Lung (tissue), 12 donors: ENCODE measurements around the gene EBF3. TPM values are rescaled to one million over a fixed set of nuclear protein-coding genes. Genes with fewer than 3 reads are reported as not detected.

Source experiments
- ATAC-seq: fragments of 200-7000 bp; cut with Tn5 transposase; one replicate; pipeline ENCODE4 v1.9.1; 2020; ENCODE audit warnings: moderate number of reproducible peaks; ENCODE audit not compliant: insufficient read depth, low FRiP score
- DNase-seq, 3 donors: peaks; one replicate each; pipeline ENCODE4 v3.0.0-alpha.2; 2013 to 2017
- H3K27ac ChIP-seq, 2 donors: one replicate each; pipeline ENCODE4 v1.5.1; 2013; ENCODE audit warnings: mild to moderate bottlenecking in 2 of 2, moderate library complexity in 2 of 2, control low read depth in 1 of 2, inconsistent platforms in 1 of 2, low read depth in 1 of 2, low read length in 1 of 2
- H3K27me3 ChIP-seq, 3 donors: one replicate each; pipeline ENCODE4 v1.5.1; 2013; ENCODE audit warnings: low read length in 2 of 3; ENCODE audit not compliant: control insufficient read depth in 3 of 3, insufficient read depth in 3 of 3
- H3K36me3 ChIP-seq, 4 donors: one replicate each; pipeline ENCODE4 v1.5.1; 2013; ENCODE audit warnings: low read length in 4 of 4, mild to moderate bottlenecking in 1 of 4, moderate library complexity in 1 of 4; ENCODE audit not compliant: control insufficient read depth in 4 of 4, insufficient read depth in 4 of 4
- H3K4me1 ChIP-seq, 5 donors: one replicate each; pipeline ENCODE4 v1.5.1; 2013; ENCODE audit warnings: low read length in 5 of 5, mild to moderate bottlenecking in 2 of 5, moderate library complexity in 1 of 5; ENCODE audit not compliant: control insufficient read depth in 5 of 5, insufficient read depth in 5 of 5
- H3K4me3 ChIP-seq: one replicate; pipeline ENCODE4 v1.5.1; 2013; ENCODE audit warnings: mild to moderate bottlenecking, control low read depth, moderate library complexity
- H3K9ac ChIP-seq, 2 donors: one replicate each; pipeline ENCODE4 v1.5.1; 2013; ENCODE audit warnings: low read length in 2 of 2, control low read depth in 1 of 2; ENCODE audit not compliant: insufficient read depth in 1 of 2
- H3K9me3 ChIP-seq, 4 donors: one replicate each; pipeline ENCODE4 v1.5.1; 2013; ENCODE audit warnings: low read length in 3 of 4, mild to moderate bottlenecking in 1 of 4, moderate library complexity in 1 of 4; ENCODE audit not compliant: control insufficient read depth in 4 of 4, insufficient read depth in 3 of 4
- WGBS, 2 donors: extraction: QIAGEN DNeasy Blood & Tissue Kit; methylation state at CpG; one replicate each; pipeline ENCODE4 v1.1.7; 2013; 5-methylcytosine and 5-hydroxymethylcytosine counted together
- polyA plus RNA-seq, 2 donors: library from polyadenylated mRNA; stranded (reverse); fragments of 200-250 nt; gene quantifications; one replicate each; pipeline ENCODE4 v1.2.1, GENCODE V29; 2013
- total RNA-seq, 2 donors: library from RNA; depleted of rRNA in 1 of 2; stranded (reverse); fragments of >200 nt in 1 of 2; gene quantifications; one replicate each; pipeline ENCODE4 v1.2.1, GENCODE V29; 2014 to 2021
- TF ChIP-seq, protein P1 (sequence below): IDR thresholded peaks from 2 replicates; pipeline ENCODE4 v1.5.1; 2012; ENCODE audit warnings: mild to moderate bottlenecking; ENCODE audit errors: control extremely low read depth, extremely low read depth
- donor health status: control.
- donor health status: control.
- donor health status: Bipolar disorder and iron deficiency.
- donor health status: healthy.
- donor health status: DM: yes; HTN: yes; CAD: no.

The EBF3 gene
- total and polyA plus RNA-seq, 4 donors = 0.06 to 1.1 (median 0.08) TPM; not detected in 1

DNA sequence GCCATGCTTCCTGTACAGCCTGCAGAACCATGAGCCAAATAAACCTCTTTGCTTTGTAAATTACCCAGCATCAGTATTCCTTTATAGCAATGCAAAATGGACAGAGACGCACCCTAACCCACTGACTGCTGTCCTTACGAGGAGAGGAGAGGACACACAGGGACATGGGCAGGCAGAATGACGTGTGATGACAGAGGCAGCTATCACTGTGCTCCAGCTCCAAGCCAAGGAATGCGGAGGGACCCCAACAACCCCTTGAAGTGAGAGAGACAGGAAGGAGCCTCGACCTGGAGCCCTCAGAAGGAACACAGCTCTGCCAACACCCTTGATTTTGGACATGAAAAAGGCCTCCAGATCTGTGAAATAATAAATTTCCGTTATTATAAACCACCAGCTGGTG is 46.6 kb upstream of the EBF3 start:
- Histone ChIP-seq H3K9me3 (no peaks in the 10 kb centered on the region), H3K27me3 (peaks cover 0 to 13% (median 0%) of the 10 kb centered on the region in 3 donors), H3K4me3 (no peak overlapping the region), H3K4me1 (peaks cover 0 to 10% (median 0%) of the 10 kb centered on the region in 5 donors), H3K9ac (no peak overlapping the region), H3K27ac (no peak overlapping the region), H3K36me3 (no peaks in the 10 kb centered on the region)
- TF ChIP-seq, protein P1, sequence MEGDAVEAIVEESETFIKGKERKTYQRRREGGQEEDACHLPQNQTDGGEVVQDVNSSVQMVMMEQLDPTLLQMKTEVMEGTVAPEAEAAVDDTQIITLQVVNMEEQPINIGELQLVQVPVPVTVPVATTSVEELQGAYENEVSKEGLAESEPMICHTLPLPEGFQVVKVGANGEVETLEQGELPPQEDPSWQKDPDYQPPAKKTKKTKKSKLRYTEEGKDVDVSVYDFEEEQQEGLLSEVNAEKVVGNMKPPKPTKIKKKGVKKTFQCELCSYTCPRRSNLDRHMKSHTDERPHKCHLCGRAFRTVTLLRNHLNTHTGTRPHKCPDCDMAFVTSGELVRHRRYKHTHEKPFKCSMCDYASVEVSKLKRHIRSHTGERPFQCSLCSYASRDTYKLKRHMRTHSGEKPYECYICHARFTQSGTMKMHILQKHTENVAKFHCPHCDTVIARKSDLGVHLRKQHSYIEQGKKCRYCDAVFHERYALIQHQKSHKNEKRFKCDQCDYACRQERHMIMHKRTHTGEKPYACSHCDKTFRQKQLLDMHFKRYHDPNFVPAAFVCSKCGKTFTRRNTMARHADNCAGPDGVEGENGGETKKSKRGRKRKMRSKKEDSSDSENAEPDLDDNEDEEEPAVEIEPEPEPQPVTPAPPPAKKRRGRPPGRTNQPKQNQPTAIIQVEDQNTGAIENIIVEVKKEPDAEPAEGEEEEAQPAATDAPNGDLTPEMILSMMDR = no peak
- DNase-seq (no peak), ATAC-seq (no peak)
- WGBS, 2 donors = 79 to 80% methylated on average over 6 of the region's 6 CpGs

- Histone ChIP-seq H3K27ac (no peak overlapping the region), H3K27me3 (peaks cover 0 to 16% (median 0%) of the 10 kb centered on the region in 3 donors), H3K4me3 (no peak overlapping the region), H3K36me3 (no peaks in the 10 kb centered on the region), H3K9ac (no peak overlapping the region), H3K9me3 (peaks cover 0 to 2% (median 0%) of the 10 kb centered on the region in 4 donors), H3K4me1 (peaks cover 0 to 8% (median 0%) of the 10 kb centered on the region in 5 donors)
- no peak for ATAC-seq
- WGBS, 2 donors = 88 to 90% methylated on average over 9 of the region's 9 CpGs
- no peak for DNase-seq
- TF ChIP-seq, protein P1 = no peak
Measured at GRCh38 chr10:130009228-130009627, 45.2 kb upstream of the EBF3 start.

DNA sequence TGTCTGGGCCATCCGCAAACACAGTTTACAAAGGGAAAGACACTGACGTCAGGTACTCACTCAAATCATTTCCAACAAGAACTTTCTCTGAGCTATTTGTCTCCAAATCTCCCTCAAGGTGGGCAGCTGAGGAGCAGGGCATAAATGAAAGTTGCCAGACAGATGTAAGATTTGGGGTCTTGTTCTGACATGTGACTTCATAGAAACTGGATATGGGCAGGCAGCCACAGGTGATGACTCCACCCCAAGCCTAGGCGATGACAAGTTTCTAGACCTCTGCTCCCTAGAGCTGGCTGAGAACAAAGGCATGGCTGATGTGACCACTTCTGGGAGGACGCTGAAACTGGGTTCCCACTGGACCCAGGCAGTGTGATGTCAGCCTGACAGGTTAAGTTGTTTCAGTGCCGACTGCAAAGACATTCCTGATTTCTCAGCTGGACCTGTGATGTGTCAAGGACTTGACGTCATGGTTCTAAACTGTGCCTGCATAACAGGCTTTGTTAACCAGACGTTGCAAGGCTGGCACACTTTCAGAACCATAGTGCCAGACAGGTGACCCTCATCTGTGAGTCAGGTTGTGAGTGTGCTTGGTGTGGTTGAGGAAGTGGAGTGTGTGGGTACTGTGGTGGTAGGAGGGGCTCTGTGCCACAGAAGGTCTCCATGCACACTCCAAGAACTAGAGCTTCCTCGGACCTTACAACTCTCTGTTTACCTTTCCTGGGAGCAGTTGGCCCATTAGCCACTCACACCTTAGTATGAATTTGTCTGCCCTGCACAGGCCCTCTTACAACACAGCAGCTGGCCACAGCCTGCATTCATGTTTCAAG is 39.9 kb upstream of the EBF3 start:
- Histone ChIP-seq H3K27me3 (peaks cover 0 to 16% (median 4%) of the 10 kb centered on the region in 3 donors), H3K4me3 (no peak overlapping the region), H3K36me3 (no peaks in the 10 kb centered on the region), H3K4me1 (no peaks in the 10 kb centered on the region), H3K9me3 (peaks cover 0 to 17% (median 3%) of the 10 kb centered on the region in 4 donors), H3K27ac (no peak overlapping the region), H3K9ac (no peak overlapping the region)
- WGBS, 2 donors = 78 to 83% methylated on average over 8 of the region's 8 CpGs
- no peak for ATAC-seq
- DNase-seq = no peak
- TF ChIP-seq, protein P1 = no peak
